Coronary artery (tissue), 2 donors: Measurements from ENCODE around the gene ARCN1.

Experiments used
- DNase-seq: peaks from one replicate; pipeline ENCODE4 v3.0.0-alpha.2; 2017; ENCODE audit warnings: low spot score
- H3K27ac ChIP-seq, 2 donors: fragments of 200-600 bp; sonication (generic); one replicate each; pipeline ENCODE4 v1.5.1; 2016 to 2019
- H3K4me3 ChIP-seq: fragments of 200-600 bp; sonication (generic); 2 replicates; pipeline ENCODE4 v1.5.1; 2016; ENCODE audit warnings: mild to moderate bottlenecking, moderate library complexity
- TF ChIP-seq, protein P1 (sequence below): fragments of 200-600 bp; sonication (generic); IDR thresholded peaks from one replicate; pipeline ENCODE4 v1.5.1; 2019; ENCODE audit warnings: antibody characterized with exemption

Gene ARCN1

DNA sequence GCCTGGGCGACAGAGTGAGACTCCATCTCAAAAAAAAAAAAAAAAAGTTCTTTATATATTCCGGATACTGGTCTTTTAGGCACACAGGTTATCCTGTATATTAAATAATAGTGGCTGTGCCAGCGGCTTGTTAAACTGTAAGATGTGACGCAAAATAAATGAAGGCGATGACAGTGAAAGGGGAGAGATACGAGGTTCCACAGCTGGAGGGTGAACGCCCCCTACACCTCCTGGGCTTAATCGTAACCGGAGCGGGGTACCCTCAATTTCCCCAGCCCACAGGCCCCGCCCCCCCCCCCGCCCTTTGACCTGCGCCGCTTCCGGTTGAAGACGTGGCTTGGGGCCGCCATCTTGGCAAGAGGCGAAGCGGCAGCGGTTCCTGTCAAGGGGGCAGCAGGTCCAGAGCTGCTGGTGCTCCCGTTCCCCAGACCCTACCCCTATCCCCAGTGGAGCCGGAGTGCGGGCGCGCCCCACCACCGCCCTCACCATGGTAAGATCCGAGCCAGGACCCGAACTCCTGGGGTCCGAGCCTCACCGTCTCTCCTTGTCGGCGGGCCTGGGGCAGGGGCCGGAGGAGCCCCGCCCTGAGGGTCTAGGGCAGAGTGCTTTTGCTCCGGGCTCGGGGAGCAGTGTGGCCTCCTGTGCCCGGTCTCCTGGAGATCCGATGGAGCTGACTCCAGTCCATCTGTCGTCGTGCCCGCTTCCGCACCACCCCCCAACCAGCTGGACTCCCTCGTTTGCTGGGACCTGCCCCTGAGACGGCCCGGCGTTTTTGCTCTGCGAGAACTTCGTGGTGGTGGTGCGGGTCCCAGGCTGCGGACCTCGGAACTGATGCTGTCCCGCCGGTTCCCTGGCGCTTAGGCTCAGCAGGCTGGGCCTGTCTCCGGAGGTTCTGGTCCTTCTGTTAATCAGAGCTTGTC, at the start of gene ARCN1:
Gene ARCN1, plus strand, starts transcription at position 349 of the 920 bp plus-strand sequence. Its CDS starts 139 bp downstream, at position 488.
- H3K27ac ChIP-seq = peak within 1 kb of the TSS; percentile 99
- peak within 1 kb of the TSS; percentile 94 for H3K4me3 ChIP-seq
- peak; percentile 92 for DNase-seq
- TF ChIP-seq, protein P1, sequence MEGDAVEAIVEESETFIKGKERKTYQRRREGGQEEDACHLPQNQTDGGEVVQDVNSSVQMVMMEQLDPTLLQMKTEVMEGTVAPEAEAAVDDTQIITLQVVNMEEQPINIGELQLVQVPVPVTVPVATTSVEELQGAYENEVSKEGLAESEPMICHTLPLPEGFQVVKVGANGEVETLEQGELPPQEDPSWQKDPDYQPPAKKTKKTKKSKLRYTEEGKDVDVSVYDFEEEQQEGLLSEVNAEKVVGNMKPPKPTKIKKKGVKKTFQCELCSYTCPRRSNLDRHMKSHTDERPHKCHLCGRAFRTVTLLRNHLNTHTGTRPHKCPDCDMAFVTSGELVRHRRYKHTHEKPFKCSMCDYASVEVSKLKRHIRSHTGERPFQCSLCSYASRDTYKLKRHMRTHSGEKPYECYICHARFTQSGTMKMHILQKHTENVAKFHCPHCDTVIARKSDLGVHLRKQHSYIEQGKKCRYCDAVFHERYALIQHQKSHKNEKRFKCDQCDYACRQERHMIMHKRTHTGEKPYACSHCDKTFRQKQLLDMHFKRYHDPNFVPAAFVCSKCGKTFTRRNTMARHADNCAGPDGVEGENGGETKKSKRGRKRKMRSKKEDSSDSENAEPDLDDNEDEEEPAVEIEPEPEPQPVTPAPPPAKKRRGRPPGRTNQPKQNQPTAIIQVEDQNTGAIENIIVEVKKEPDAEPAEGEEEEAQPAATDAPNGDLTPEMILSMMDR = no peak

DNA sequence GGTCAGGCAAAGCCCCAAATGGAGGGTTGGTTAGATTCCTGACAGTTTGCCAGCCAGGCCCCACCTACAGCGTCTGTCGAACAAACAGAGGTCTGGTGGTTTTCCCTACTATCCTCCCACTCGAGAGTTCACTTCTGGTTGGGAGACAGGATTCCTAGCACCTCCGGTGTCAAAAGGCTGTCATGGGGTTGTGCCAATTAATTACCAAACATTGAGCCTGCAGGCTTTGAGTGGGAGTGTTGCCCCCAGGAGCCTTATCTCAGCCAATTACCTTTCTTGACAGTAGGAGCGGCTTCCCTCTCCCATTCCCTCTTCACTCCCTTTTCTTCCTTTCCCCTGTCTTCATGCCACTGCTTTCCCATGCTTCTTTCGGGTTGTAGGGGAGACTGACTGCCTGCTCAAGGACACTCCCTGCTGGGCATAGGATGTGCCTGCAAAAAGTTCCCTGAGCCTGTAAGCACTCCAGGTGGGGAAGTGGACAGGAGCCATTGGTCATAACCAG, 49.6 kb upstream of the ARCN1 start:
- TF ChIP-seq, protein P1 = no peak
- Histone ChIP-seq H3K4me3 (no peak overlapping the region), H3K27ac (no peak overlapping the region)
- DNase-seq = no peak

DNA sequence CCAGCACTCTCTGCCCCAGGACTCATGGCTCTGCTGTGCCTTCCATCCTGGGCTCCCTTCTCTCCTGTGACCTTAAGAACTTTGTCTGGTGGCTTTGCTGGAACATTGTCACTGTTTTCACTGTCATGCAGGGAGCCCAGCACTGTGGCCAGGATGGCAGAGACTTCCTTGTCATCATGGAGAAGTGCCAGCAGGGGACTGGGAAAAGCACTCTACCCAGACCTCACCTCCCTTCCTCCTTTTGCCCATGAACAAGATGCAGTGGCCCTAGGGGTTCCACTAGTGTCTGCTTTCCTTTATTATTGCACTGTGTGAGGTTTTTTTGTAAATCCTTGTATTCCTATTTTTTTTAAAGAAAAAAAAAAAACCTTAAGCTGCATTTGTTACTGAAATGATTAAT, 47.9 kb upstream of the ARCN1 start:
- no peak overlapping the region for H3K27ac ChIP-seq
- DNase-seq = no peak
- no peak overlapping the region for H3K4me3 ChIP-seq
- TF ChIP-seq, protein P1 = no peak

DNA sequence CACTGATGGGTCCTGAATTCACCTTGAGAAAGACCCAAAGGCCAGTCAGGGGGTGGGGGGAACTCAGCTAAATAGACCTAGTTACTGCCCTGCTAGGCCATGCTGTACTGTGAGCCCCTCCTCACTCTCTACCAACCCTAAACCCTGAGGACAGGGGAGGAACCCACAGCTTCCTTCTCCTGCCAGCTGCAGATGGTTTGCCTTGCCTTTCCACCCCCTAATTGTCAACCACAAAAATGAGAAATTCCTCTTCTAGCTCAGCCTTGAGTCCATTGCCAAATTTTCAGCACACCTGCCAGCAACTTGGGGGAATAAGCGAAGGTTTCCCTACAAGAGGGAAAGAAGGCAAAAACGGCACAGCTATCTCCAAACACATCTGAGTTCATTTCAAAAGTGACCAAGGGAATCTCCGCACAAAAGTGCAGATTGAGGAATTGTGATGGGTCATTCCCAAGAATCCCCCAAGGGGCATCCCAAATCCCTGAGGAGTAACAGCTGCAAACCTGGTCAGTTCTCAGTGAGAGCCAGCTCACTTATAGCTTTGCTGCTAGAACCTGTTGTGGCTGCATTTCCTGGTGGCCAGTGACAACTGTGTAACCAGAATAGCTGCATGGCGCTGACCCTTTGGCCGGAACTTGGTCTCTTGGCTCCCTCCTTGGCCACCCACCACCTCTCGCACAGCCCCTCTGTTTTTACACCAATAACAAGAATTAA, 47.3 kb upstream of the ARCN1 start:
- DNase-seq = no peak
- H3K4me3 ChIP-seq = no peak overlapping the region
- H3K27ac ChIP-seq = no peak overlapping the region
- TF ChIP-seq, protein P1 = no peak

DNA sequence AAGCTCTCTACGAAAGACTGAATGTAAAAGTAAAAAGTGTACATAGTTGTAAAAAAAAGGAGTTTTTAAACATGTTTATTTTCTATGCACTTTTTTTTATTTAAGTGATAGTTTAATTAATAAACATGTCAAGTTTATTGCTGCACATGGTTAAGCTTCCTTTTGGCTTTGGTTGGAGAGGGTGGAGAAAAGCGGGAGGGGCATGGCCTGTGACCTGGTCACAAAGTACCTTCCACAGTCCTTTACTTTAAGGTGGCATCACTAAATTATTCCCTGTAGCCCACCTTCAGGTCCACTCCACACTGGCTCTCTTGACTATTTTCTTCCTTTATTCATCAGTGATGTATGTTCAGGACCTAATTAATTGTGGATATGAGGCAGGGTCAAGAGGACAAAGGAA, 45.5 kb upstream of the ARCN1 start:
- TF ChIP-seq, protein P1 = no peak
- no peak for DNase-seq
- no peak overlapping the region for H3K4me3 ChIP-seq
- no peak overlapping the region for H3K27ac ChIP-seq

DNA sequence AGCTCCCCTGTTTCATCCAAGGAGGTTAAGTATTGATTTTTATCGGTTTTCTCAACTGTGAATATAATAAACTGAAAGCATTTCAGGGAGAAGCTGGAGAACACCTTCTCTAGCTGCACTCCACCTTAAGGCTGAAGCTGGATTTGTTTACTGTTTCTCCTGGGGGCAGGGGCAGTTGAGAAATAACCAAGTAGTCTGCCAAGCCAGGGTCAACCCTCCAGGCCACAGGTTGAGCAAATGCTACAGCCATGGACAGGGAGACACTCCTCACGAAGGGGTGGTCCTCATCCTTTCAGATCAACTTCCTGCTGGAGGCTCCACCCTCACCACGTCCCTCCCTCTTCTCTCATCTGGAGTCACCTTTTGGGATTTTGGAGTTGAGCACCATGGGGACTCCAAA, 45.1 kb upstream of the ARCN1 start, which contains the start of gene TTC36:
Gene TTC36, plus strand, starts transcription at position 366 of the 400 bp plus-strand sequence. Its CDS starts 21 bp downstream, at position 387.
- no peak within 1 kb of the TSS for H3K27ac ChIP-seq

More for the DNA sequence above, 45.1 kb upstream of the ARCN1 start, which contains the start of gene TTC36:
- TF ChIP-seq, protein P1 = no peak
- DNase-seq = no peak
- H3K4me3 ChIP-seq = no peak within 1 kb of the TSS
